Measurements from ENCODE around the gene CTIF.

DNA sequence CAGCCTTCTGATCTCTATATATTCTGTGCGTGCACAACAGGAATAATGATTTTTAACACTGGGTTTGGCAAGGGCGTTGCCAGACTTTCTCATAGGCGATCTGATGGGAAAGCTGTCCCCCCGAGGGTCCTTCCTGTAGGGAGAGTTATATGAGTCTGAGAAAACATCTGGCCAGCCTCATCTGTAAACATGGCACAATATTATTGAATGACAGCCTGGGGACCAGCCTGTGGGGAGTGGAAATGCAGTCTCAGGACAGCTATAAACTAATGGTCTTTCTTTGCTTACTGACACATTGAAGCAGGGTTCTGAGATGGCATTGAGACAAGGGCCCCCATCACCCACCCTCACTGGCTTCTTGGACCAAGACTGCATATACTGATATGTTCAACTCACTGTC lies 62.5 kb downstream of the CTIF start:
- TF ChIP-seq, protein P1, sequence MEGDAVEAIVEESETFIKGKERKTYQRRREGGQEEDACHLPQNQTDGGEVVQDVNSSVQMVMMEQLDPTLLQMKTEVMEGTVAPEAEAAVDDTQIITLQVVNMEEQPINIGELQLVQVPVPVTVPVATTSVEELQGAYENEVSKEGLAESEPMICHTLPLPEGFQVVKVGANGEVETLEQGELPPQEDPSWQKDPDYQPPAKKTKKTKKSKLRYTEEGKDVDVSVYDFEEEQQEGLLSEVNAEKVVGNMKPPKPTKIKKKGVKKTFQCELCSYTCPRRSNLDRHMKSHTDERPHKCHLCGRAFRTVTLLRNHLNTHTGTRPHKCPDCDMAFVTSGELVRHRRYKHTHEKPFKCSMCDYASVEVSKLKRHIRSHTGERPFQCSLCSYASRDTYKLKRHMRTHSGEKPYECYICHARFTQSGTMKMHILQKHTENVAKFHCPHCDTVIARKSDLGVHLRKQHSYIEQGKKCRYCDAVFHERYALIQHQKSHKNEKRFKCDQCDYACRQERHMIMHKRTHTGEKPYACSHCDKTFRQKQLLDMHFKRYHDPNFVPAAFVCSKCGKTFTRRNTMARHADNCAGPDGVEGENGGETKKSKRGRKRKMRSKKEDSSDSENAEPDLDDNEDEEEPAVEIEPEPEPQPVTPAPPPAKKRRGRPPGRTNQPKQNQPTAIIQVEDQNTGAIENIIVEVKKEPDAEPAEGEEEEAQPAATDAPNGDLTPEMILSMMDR (IDR thresholded peaks at IDR 0.05; ENCODE audit: insufficient read depth, low read length, poor library complexity, severe bottlenecking), result no peak
- no peak for TF ChIP-seq EZH2phosphoT487 (conservative IDR thresholded peaks at IDR 0.05; ENCODE audit: low read length)
